Osteoblast (primary cell): ENCODE measurements around the gene GPR17. TPM values are rescaled to one million over a fixed set of nuclear protein-coding genes. Genes with fewer than 3 reads are reported as not detected.

Experiments used
- DNase-seq: peaks from one replicate; pipeline ENCODE4 v3.0.0; 2011; ENCODE audit warnings: low spot score, mixed read lengths; ENCODE audit not compliant: insufficient read length; ENCODE audit errors: missing footprints
- H2AFZ ChIP-seq: 2 replicates; pipeline ENCODE4 v1.6.0; 2011; ENCODE audit warnings: mild to moderate bottlenecking, low read length
- H3K27ac ChIP-seq: 2 replicates; pipeline ENCODE4 v1.5.1; 2011; ENCODE audit warnings: mild to moderate bottlenecking, low read depth, low read length, moderate library complexity
- H3K27me3 ChIP-seq: 2 replicates; pipeline ENCODE4 v1.6.0; 2012; ENCODE audit warnings: mild to moderate bottlenecking, control low read depth, inconsistent platforms, low read length, moderate library complexity; ENCODE audit not compliant: insufficient read depth
- H3K36me3 ChIP-seq: 2 replicates; pipeline ENCODE4 v1.5.1; 2011; ENCODE audit warnings: mild to moderate bottlenecking, low read length, control low read depth, moderate library complexity; ENCODE audit not compliant: insufficient read depth
- H3K4me1 ChIP-seq: 2 replicates; pipeline ENCODE4 v1.5.1; 2011; ENCODE audit warnings: mild to moderate bottlenecking, low read length, control low read depth, moderate library complexity; ENCODE audit not compliant: insufficient read depth
- H3K4me2 ChIP-seq: 2 replicates; pipeline ENCODE4 v1.6.0; 2011; ENCODE audit warnings: mild to moderate bottlenecking, low read length; ENCODE audit not compliant: insufficient read depth
- H3K4me3 ChIP-seq: fragments of 200-600 bp; sonication (generic); 3 replicates; pipeline ENCODE4 v1.5.1; 2012; ENCODE audit warnings: mild to moderate bottlenecking, low read length, inconsistent platforms; ENCODE audit not compliant: insufficient read depth
- H3K79me2 ChIP-seq: 2 replicates; pipeline ENCODE4 v1.6.0; 2012; ENCODE audit warnings: mild to moderate bottlenecking, low read length, control low read depth, inconsistent platforms; ENCODE audit not compliant: insufficient read depth
- H3K9me3 ChIP-seq: 2 replicates; pipeline ENCODE4 v1.5.1; 2011; ENCODE audit warnings: low read depth, low read length, control low read depth
- H4K20me1 ChIP-seq: 2 replicates; pipeline ENCODE4 v1.6.0; 2012; ENCODE audit warnings: mild to moderate bottlenecking, low read length, control low read depth; ENCODE audit not compliant: insufficient read depth
- CTCF ChIP-seq: IDR thresholded peaks from 2 replicates; pipeline ENCODE4 v1.5.1; 2011; ENCODE audit warnings: mild to moderate bottlenecking, low read depth, low read length, moderate library complexity; ENCODE audit errors: extremely low read depth
- total RNA-seq: library from RNA; depleted of rRNA; stranded (reverse); fragments of >200 nt; gene quantifications from 2 replicates; pipeline ENCODE4 v1.2.3, GENCODE V29; 2012

Gene GPR17
- total RNA-seq, 1 donor, result not detected

- Histone ChIP-seq H3K4me3 (no peak overlapping the region), H3K79me2 (no peaks in the 10 kb centered on the region), H3K9me3 (no peaks in the 10 kb centered on the region), H3K36me3 (no peaks in the 10 kb centered on the region), H3K27me3 (no peaks in the 10 kb centered on the region), H3K27ac (no peak overlapping the region), H4K20me1 (no peaks in the 10 kb centered on the region), H2AFZ (no peak overlapping the region), H3K4me2 (no peak overlapping the region), H3K4me1 (no peaks in the 10 kb centered on the region)
- no peak for TF ChIP-seq CTCF
- DNase-seq, result peak; percentile 82
Measured at GRCh38 chr2:127630864-127631540, 15.0 kb upstream of the GPR17 start.

- Histone ChIP-seq H3K27ac (no peak overlapping the region), H3K4me3 (no peak overlapping the region), H4K20me1 (no peaks in the 10 kb centered on the region), H3K4me1 (no peaks in the 10 kb centered on the region), H3K27me3 (no peaks in the 10 kb centered on the region), H3K4me2 (no peak overlapping the region), H3K36me3 (no peaks in the 10 kb centered on the region), H3K9me3 (no peaks in the 10 kb centered on the region), H3K79me2 (no peaks in the 10 kb centered on the region), H2AFZ (no peak overlapping the region)
- no peak for TF ChIP-seq CTCF
- DNase-seq, result peak; percentile 78
Measured at GRCh38 chr2:127631541-127631996, 14.4 kb upstream of the GPR17 start.

GRCh38 chr2:127631997-127632581 is 13.9 kb upstream of the GPR17 start:
- peaks cover under 1% of the 10 kb centered on the region for H3K4me1 ChIP-seq
- no peaks in the 10 kb centered on the region for H3K9me3 ChIP-seq
- H3K4me3 ChIP-seq, result no peak overlapping the region
- H3K4me2 ChIP-seq, result no peak overlapping the region
- H3K27me3 ChIP-seq, result no peaks in the 10 kb centered on the region
- no peak overlapping the region for H3K27ac ChIP-seq
- no peaks in the 10 kb centered on the region for H4K20me1 ChIP-seq
- no peaks in the 10 kb centered on the region for H3K36me3 ChIP-seq
- no peak overlapping the region for H2AFZ ChIP-seq
- H3K79me2 ChIP-seq, result no peaks in the 10 kb centered on the region
- no peak for TF ChIP-seq CTCF
- peak; percentile 78 for DNase-seq
